Measurements from ENCODE around the gene FBXL17. TPM values are rescaled to one million over a fixed set of nuclear protein-coding genes. Genes with fewer than 3 reads are reported as not detected.

Gene FBXL17
- polyA plus RNA-seq, 1 of the 3 experiments (the other 2 are of a cell fraction) = 4.4 TPM

- H3F3A ChIP-seq (replicated peaks; ENCODE audit: insufficient read depth) = no peaks in the 10 kb centered on the region
- H3K79me2 ChIP-seq (ENCODE audit: insufficient read depth) = peaks cover 4% of the 10 kb centered on the region
- H3K9me2 ChIP-seq = no peaks in the 10 kb centered on the region
- POLR2A ChIA-PET = no interaction called here
- TF ChIP-seq POLR2AphosphoS5 (IDR thresholded peaks at IDR 0.05; ENCODE audit: low read depth, low read length) (no peak), GABPA (IDR thresholded peaks at IDR 0.05; ENCODE audit: low read depth) (no peak), RXRA (IDR thresholded peaks at IDR 0.05; ENCODE audit: borderline replicate concordance, low read depth) (no peak), TCF12 (IDR thresholded peaks at IDR 0.05) (no peak), RCOR1 (IDR thresholded peaks at IDR 0.05; ENCODE audit: low read length) (no peak), EZH2phosphoT487 (IDR thresholded peaks at IDR 0.05; ENCODE audit: borderline replicate concordance, low read depth) (no peak), USF2 (IDR thresholded peaks at IDR 0.05; ENCODE audit: borderline replicate concordance, low read depth, low read length) (no peak), TEAD4 (IDR thresholded peaks at IDR 0.05; ENCODE audit: borderline replicate concordance, insufficient read depth) (no peak), RAD21 (IDR thresholded peaks at IDR 0.05; ENCODE audit: low read length) (no peak), FOSL2 (IDR thresholded peaks at IDR 0.05; ENCODE audit: borderline replicate concordance, low read depth) (no peak), MEF2A (IDR thresholded peaks at IDR 0.05; ENCODE audit: borderline replicate concordance, low read depth) (no peak), REST (IDR thresholded peaks at IDR 0.05; ENCODE audit: low read depth, low read length) (no peak), RFX5 (IDR thresholded peaks at IDR 0.05; ENCODE audit: low read length) (no peak), NRF1 (IDR thresholded peaks at IDR 0.05; ENCODE audit: low read depth, low read length) (no peak)
- CTCF ChIA-PET = no interaction called here
- H3K9me3 ChIP-seq = no peaks in the 10 kb centered on the region
- no peaks in the 10 kb centered on the region for H3K27me3 ChIP-seq (ENCODE audit: insufficient read depth)
- no peak overlapping the region for H2AFZ ChIP-seq (ENCODE audit: low read depth)
- H3K9ac ChIP-seq = no peak overlapping the region
- H4K20me1 ChIP-seq (ENCODE audit: insufficient read depth) = no peaks in the 10 kb centered on the region
- no peak overlapping the region for H3K4me3 ChIP-seq (ENCODE audit: low read depth in 2 of 2, low read length in 1 of 2)
- no peaks in the 10 kb centered on the region for H3K4me1 ChIP-seq (ENCODE audit: control insufficient read depth in 1 of 2, insufficient read depth in 2 of 2, low read depth in 1 of 2, low read length in 1 of 2)
- no peak overlapping the region for H3K4me2 ChIP-seq
- no peak overlapping the region for H3K27ac ChIP-seq (ENCODE audit: low read depth in 2 of 2, low read length in 1 of 2)
- DNase-seq = no peak
- peaks cover 0 to 4% of the 10 kb centered on the region in 2 experiments for H3K36me3 ChIP-seq (replicated peaks in 1 of 2; ENCODE audit: control insufficient read depth in 1 of 2, insufficient read depth in 2 of 2, low read length in 1 of 2)
These were observed 101.7 kb downstream of the FBXL17 start for GRCh38 chr5:108280248-108280647.

Data from SK-N-SH (cell line).